ENCODE results near the gene AKR1A1. TPM values are rescaled to one million over a fixed set of nuclear protein-coding genes. Genes with fewer than 3 reads are reported as not detected.
A peak's percentile ranks its signal among the peaks of the same experiment; 100 is the strongest.
"Not testable (repeated sequence)": the region's sequence is repeated elsewhere in the genome, so short reads cannot be mapped to it uniquely, and the experiment has no call there.

The AKR1A1 gene
- polyA plus RNA-seq, 3 donors = 219 to 245 (median 219) TPM

- H3K9ac ChIP-seq (ENCODE audit: insufficient read depth, low read length, poor library complexity, severe bottlenecking) = no peak overlapping the region
- no peaks in the 10 kb centered on the region for H3K4me1 Mint-ChIP-seq
- H3K9me3 ChIP-seq (replicated peaks in 1 of 2; ENCODE audit: control insufficient read depth in 1 of 2, insufficient read depth in 1 of 2, low read length in 2 of 2) = no peaks in the 10 kb centered on the region
- TF ChIP-seq CTCF (IDR thresholded peaks at IDR 0.05) = no peak
- no peaks in the 10 kb centered on the region for H3K27me3 ChIP-seq (ENCODE audit: control insufficient read depth in 2 of 2, insufficient read depth in 2 of 2, low read length in 2 of 2)
- H3K4me2 ChIP-seq (replicated peaks; ENCODE audit: extremely low read depth, low read length, poor library complexity, severe bottlenecking) = no peak overlapping the region
- no peaks in the 10 kb centered on the region for H4K20me1 ChIP-seq (ENCODE audit: insufficient read depth, low read length)
- H3K4me1 ChIP-seq (ENCODE audit: control insufficient read depth in 1 of 2, insufficient read depth in 2 of 2, low read length in 2 of 2) = no peaks in the 10 kb centered on the region
- 100% methylated on average over 2 of the region's 4 CpGs for WGBS (ENCODE audit: insufficient coverage)
- no peak overlapping the region for H3K4me3 Mint-ChIP-seq
- H2AFZ ChIP-seq (ENCODE audit: insufficient read depth, low read depth, low read length, poor library complexity, severe bottlenecking) = no peak overlapping the region
- no peak for DNase-seq
- peaks cover 98% of the 10 kb centered on the region for H3K79me2 ChIP-seq (ENCODE audit: insufficient read depth, low read length)
- no peak overlapping the region for H3K4me3 ChIP-seq (replicated peaks in 1 of 3; ENCODE audit: low read depth in 2 of 3, low read length in 3 of 3)
- no peaks in the 10 kb centered on the region for H3K9me3 Mint-ChIP-seq
- H3K27ac Mint-ChIP-seq = peak overlapping the region in 2 of 7 donors; percentile 45 to 54
- no peaks in the 10 kb centered on the region for H3K27me3 Mint-ChIP-seq (ENCODE audit: low read depth in 3 of 3)
- peak overlapping the region in 1 of 2 donors; percentile 21 for H3K27ac ChIP-seq (ENCODE audit: low read depth in 1 of 2, low read length in 2 of 2)
- peaks cover 33 to 63% of the 10 kb centered on the region in 2 donors for H3K36me3 Mint-ChIP-seq
- H3K36me3 ChIP-seq (replicated peaks in 1 of 2; ENCODE audit: control insufficient read depth in 1 of 2, insufficient read depth in 2 of 2, low read length in 2 of 2) = peaks cover 20 to 54% of the 10 kb centered on the region in 2 donors
- intact Hi-C loops (cut with micrococcal nuclease) = no loop called here
Observed at GRCh38 chr1:45594412-45594811, 43.8 kb downstream of the AKR1A1 start.

- H3K9me3 Mint-ChIP-seq; H3K9me3 ChIP-seq (replicated peaks in 1 of 2; ENCODE audit: control insufficient read depth in 1 of 2, insufficient read depth in 1 of 2, low read length in 2 of 2); H4K20me1 ChIP-seq (ENCODE audit: insufficient read depth, low read length); intact Hi-C loops (cut with micrococcal nuclease); H3K4me1 Mint-ChIP-seq; H3K4me3 Mint-ChIP-seq; DNase-seq; H3K4me2 ChIP-seq (replicated peaks; ENCODE audit: extremely low read depth, low read length, poor library complexity, severe bottlenecking); H3K27me3 Mint-ChIP-seq (ENCODE audit: low read depth in 3 of 3); H3K4me3 ChIP-seq (replicated peaks in 1 of 3; ENCODE audit: low read depth in 2 of 3, low read length in 3 of 3); H2AFZ ChIP-seq (ENCODE audit: insufficient read depth, low read depth, low read length, poor library complexity, severe bottlenecking); H3K9ac ChIP-seq (ENCODE audit: insufficient read depth, low read length, poor library complexity, severe bottlenecking); H3K27me3 ChIP-seq (ENCODE audit: control insufficient read depth in 2 of 2, insufficient read depth in 2 of 2, low read length in 2 of 2); H3K27ac ChIP-seq (ENCODE audit: low read depth in 1 of 2, low read length in 2 of 2); H3K4me1 ChIP-seq (ENCODE audit: control insufficient read depth in 1 of 2, insufficient read depth in 2 of 2, low read length in 2 of 2): not testable (repeated sequence)
- WGBS (ENCODE audit: insufficient coverage) = 100% methylated on average over 5 of the region's 8 CpGs
- Mint-ChIP-seq H3K27ac (peak overlapping the region in 2 of 7 donors; percentile 15 to 43), H3K36me3 (peaks cover 40 to 68% of the 10 kb centered on the region in 2 donors)
- H3K79me2 ChIP-seq (ENCODE audit: insufficient read depth, low read length) = peaks cover 96% of the 10 kb centered on the region
- peaks cover 17 to 60% of the 10 kb centered on the region in 2 donors for H3K36me3 ChIP-seq (replicated peaks in 1 of 2; ENCODE audit: control insufficient read depth in 1 of 2, insufficient read depth in 2 of 2, low read length in 2 of 2)
Observed at GRCh38 chr1:45596765-45597164, 46.1 kb downstream of the AKR1A1 start.
